ENCODE data around the gene ZNF438.

- TF ChIP-seq CTCF (IDR thresholded peaks at IDR 0.05) (no peak), POLR2A (IDR thresholded peaks at IDR 0.05) (no peak)
Measured at GRCh38 chr10:30798646-30799185, 232.9 kb downstream of the ZNF438 start.
